Liver (tissue), 3 donors: ENCODE measurements around the gene LMF2.

Experiments used
- EGR1 ChIP-seq, 2 donors: IDR thresholded peaks; 2 replicates each; pipeline ENCODE4 v1.6.1; 2016 to 2018; ENCODE audit warnings: antibody characterized with exemption in 2 of 2, low read depth in 2 of 2
- FOXA1 ChIP-seq: IDR thresholded peaks from 2 replicates; pipeline ENCODE4 v1.6.1; 2016; ENCODE audit warnings: antibody characterized with exemption
- FOXA2 ChIP-seq: IDR thresholded peaks from 2 replicates; pipeline ENCODE4 v1.6.1; 2016; ENCODE audit warnings: antibody characterized with exemption
- GABPA ChIP-seq, 2 donors: IDR thresholded peaks in 1 of 2; conservative IDR thresholded peaks in 1 of 2; 2 replicates each; pipeline ENCODE4 v1.6.1; 2016; ENCODE audit warnings: antibody characterized with exemption in 2 of 2, mild to moderate bottlenecking in 1 of 2, moderate library complexity in 1 of 2
- JUND ChIP-seq, 2 donors: IDR thresholded peaks; 2 replicates each; pipeline ENCODE4 v1.6.1; 2016; ENCODE audit warnings: antibody characterized with exemption in 2 of 2
- RAD21 ChIP-seq, 2 donors: IDR thresholded peaks; 2 replicates each; pipeline ENCODE4 v1.6.1; 2016; ENCODE audit warnings: antibody characterized with exemption in 2 of 2, mild to moderate bottlenecking in 2 of 2
- TAF1 ChIP-seq: conservative IDR thresholded peaks from 2 replicates; pipeline ENCODE4 v1.6.1; 2016; ENCODE audit warnings: antibody characterized with exemption, mild to moderate bottlenecking
- YY1 ChIP-seq: IDR thresholded peaks from 2 replicates; pipeline ENCODE4 v1.6.1; 2016; ENCODE audit warnings: antibody characterized with exemption, mild to moderate bottlenecking
- TF ChIP-seq, protein P1 (sequence below): fragments of 150-350 bp; IDR thresholded peaks from 2 replicates; pipeline ENCODE4 v1.5.1; 2017; ENCODE audit warnings: improper control_type of control experiment, low read depth, low read length; ENCODE audit not compliant: missing input control
- TF ChIP-seq, protein P2 (sequence below): IDR thresholded peaks from 2 replicates; pipeline ENCODE4 v1.6.1; 2016; ENCODE audit warnings: antibody characterized with exemption, mild to moderate bottlenecking
- TF ChIP-seq, protein P3 (sequence below): IDR thresholded peaks from 2 replicates; pipeline ENCODE4 v1.6.1; 2016; ENCODE audit warnings: antibody characterized with exemption
- TF ChIP-seq, protein P4 (sequence below): IDR thresholded peaks from 2 replicates; pipeline ENCODE4 v1.6.1; 2016; ENCODE audit warnings: antibody characterized with exemption
- donor health status: healthy.
- donor health status: healthy.

DNA sequence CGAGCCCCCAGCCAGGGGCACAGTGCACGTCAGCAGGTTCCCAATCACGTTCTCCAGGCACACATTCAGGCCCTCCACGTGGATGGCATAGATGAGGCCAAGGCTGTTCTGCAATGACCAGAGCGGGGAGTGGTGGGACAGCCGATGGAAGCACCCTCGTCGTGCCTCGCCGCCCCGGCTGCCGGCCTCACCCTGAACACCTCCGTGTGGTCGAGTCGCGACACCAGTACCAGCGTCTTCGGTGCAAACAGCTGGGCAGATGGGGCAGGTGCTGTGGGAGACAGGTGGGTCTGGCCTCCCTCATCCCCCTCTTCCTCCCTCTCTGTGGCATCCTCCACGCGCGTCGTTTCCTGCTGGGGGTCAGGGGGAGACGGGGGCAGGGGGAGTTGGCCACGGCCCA lies 40.2 kb downstream of the LMF2 start:
- TF ChIP-seq, protein P1, sequence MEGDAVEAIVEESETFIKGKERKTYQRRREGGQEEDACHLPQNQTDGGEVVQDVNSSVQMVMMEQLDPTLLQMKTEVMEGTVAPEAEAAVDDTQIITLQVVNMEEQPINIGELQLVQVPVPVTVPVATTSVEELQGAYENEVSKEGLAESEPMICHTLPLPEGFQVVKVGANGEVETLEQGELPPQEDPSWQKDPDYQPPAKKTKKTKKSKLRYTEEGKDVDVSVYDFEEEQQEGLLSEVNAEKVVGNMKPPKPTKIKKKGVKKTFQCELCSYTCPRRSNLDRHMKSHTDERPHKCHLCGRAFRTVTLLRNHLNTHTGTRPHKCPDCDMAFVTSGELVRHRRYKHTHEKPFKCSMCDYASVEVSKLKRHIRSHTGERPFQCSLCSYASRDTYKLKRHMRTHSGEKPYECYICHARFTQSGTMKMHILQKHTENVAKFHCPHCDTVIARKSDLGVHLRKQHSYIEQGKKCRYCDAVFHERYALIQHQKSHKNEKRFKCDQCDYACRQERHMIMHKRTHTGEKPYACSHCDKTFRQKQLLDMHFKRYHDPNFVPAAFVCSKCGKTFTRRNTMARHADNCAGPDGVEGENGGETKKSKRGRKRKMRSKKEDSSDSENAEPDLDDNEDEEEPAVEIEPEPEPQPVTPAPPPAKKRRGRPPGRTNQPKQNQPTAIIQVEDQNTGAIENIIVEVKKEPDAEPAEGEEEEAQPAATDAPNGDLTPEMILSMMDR: no peak
- no peak for TF ChIP-seq EGR1 (IDR thresholded peaks at IDR 0.05; ENCODE audit: low read depth in 2 of 2)
- TF ChIP-seq, protein P2, sequence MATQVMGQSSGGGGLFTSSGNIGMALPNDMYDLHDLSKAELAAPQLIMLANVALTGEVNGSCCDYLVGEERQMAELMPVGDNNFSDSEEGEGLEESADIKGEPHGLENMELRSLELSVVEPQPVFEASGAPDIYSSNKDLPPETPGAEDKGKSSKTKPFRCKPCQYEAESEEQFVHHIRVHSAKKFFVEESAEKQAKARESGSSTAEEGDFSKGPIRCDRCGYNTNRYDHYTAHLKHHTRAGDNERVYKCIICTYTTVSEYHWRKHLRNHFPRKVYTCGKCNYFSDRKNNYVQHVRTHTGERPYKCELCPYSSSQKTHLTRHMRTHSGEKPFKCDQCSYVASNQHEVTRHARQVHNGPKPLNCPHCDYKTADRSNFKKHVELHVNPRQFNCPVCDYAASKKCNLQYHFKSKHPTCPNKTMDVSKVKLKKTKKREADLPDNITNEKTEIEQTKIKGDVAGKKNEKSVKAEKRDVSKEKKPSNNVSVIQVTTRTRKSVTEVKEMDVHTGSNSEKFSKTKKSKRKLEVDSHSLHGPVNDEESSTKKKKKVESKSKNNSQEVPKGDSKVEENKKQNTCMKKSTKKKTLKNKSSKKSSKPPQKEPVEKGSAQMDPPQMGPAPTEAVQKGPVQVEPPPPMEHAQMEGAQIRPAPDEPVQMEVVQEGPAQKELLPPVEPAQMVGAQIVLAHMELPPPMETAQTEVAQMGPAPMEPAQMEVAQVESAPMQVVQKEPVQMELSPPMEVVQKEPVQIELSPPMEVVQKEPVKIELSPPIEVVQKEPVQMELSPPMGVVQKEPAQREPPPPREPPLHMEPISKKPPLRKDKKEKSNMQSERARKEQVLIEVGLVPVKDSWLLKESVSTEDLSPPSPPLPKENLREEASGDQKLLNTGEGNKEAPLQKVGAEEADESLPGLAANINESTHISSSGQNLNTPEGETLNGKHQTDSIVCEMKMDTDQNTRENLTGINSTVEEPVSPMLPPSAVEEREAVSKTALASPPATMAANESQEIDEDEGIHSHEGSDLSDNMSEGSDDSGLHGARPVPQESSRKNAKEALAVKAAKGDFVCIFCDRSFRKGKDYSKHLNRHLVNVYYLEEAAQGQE: no peak
- TF ChIP-seq TAF1: no peak
- TF ChIP-seq, protein P3, sequence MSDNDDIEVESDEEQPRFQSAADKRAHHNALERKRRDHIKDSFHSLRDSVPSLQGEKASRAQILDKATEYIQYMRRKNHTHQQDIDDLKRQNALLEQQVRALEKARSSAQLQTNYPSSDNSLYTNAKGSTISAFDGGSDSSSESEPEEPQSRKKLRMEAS: no peak
- TF ChIP-seq FOXA1: no peak
- no peak for TF ChIP-seq GABPA (IDR thresholded peaks at IDR 0.05 in 1 of 2, conservative IDR thresholded peaks at IDR 0.05 in 1 of 2)
- TF ChIP-seq YY1: no peak
- no peak for TF ChIP-seq RAD21 (IDR thresholded peaks at IDR 0.05)
- no peak for TF ChIP-seq JUND (IDR thresholded peaks at IDR 0.05)
- TF ChIP-seq, protein P4, sequence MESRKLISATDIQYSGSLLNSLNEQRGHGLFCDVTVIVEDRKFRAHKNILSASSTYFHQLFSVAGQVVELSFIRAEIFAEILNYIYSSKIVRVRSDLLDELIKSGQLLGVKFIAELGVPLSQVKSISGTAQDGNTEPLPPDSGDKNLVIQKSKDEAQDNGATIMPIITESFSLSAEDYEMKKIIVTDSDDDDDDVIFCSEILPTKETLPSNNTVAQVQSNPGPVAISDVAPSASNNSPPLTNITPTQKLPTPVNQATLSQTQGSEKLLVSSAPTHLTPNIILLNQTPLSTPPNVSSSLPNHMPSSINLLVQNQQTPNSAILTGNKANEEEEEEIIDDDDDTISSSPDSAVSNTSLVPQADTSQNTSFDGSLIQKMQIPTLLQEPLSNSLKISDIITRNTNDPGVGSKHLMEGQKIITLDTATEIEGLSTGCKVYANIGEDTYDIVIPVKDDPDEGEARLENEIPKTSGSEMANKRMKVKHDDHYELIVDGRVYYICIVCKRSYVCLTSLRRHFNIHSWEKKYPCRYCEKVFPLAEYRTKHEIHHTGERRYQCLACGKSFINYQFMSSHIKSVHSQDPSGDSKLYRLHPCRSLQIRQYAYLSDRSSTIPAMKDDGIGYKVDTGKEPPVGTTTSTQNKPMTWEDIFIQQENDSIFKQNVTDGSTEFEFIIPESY: no peak
- TF ChIP-seq FOXA2: no peak
